Activated CD4-positive, alpha-beta T cell treated with anti-CD3 and anti-CD28 coated beads, Interleukin-2, amount 10 ng/mL, durations not matched to agents 7 days and 5 days (primary cell): Measurements from ENCODE around the gene PTPRM. TPM values are rescaled to one million over a fixed set of nuclear protein-coding genes. Genes with fewer than 3 reads are reported as not detected.

Experiments
- CTCF ChIA-PET: fragments of 350-600 bp; sonication (Branson Sonifier 250); formaldehyde crosslinking; loops from one replicate; lab custom pipeline; 2021; ENCODE audit warnings: antibody characterized with exemption; lab: Charles Lee
- POLR2A ChIA-PET: fragments of 350-600 bp; sonication (Branson Sonifier 250); formaldehyde crosslinking; loops from one replicate; lab custom pipeline; 2021; ENCODE audit warnings: antibody characterized with exemption; lab: Charles Lee
- DNase-seq: peaks from one replicate; pipeline ENCODE4 v3.0.0-alpha.2; 2020
- H3K27ac Mint-ChIP-seq: one replicate; pipeline ENCODE4 v1.8.0; 2021; ENCODE audit warnings: mild to moderate bottlenecking, moderate library complexity, mixed read lengths
- H3K27me3 Mint-ChIP-seq: one replicate; pipeline ENCODE4 v1.8.0; 2021; ENCODE audit warnings: mixed read lengths
- H3K36me3 Mint-ChIP-seq: one replicate; pipeline ENCODE4 v1.8.0; 2021; ENCODE audit warnings: low read depth, mixed read lengths
- H3K4me1 Mint-ChIP-seq: one replicate; pipeline ENCODE4 v1.8.0; 2021; ENCODE audit warnings: mixed read lengths
- H3K4me3 Mint-ChIP-seq: one replicate; pipeline ENCODE4 v1.8.0; 2021; ENCODE audit warnings: mild to moderate bottlenecking, moderate library complexity, mixed read lengths
- H3K9me3 Mint-ChIP-seq: one replicate; pipeline ENCODE4 v1.8.0; 2021; ENCODE audit warnings: mixed read lengths
- total RNA-seq, 2 experiments: library from RNA; stranded (reverse); gene quantifications; one replicate each; pipeline ENCODE4 v1.2.3, GENCODE V29; 2021

PTPRM gene
- total RNA-seq, 2 experiments from 2014 or later, result 5.1 to 10.5 TPM

- DNase-seq, result no peak
- Mint-ChIP-seq H3K4me1 (no peaks in the 10 kb centered on the region), H3K9me3 (no peaks in the 10 kb centered on the region), H3K4me3 (no peak overlapping the region), H3K36me3 (no peaks in the 10 kb centered on the region), H3K27ac (no peak overlapping the region), H3K27me3 (no peaks in the 10 kb centered on the region)
- POLR2A ChIA-PET, result no interaction called here
- CTCF ChIA-PET, result no interaction called here
These were observed 792.4 kb downstream of the PTPRM start for GRCh38 chr18:8359481-8359880.

GRCh38 chr18:8361941-8362471 lies 794.9 kb downstream of the PTPRM start:
- ChIA-PET POLR2A (no interaction called here), CTCF (interaction anchor here (1.0 kb wide), 1 partner anchor 10 kb away, joined by 3 read pairs; no protein-coding TSS in a partner anchor)
- H3K36me3 Mint-ChIP-seq, result no peaks in the 10 kb centered on the region

GRCh38 chr18:8362863-8363262 lies 795.7 kb downstream of the PTPRM start:
- H3K36me3 Mint-ChIP-seq, result no peaks in the 10 kb centered on the region
- POLR2A ChIA-PET, result no interaction called here
- H3K27ac Mint-ChIP-seq, result no peak overlapping the region
- no peaks in the 10 kb centered on the region for H3K9me3 Mint-ChIP-seq
- CTCF ChIA-PET, result no interaction called here
- H3K4me1 Mint-ChIP-seq, result peaks cover 7% of the 10 kb centered on the region
- H3K4me3 Mint-ChIP-seq, result no peak overlapping the region
- peaks cover 8% of the 10 kb centered on the region for H3K27me3 Mint-ChIP-seq
- no peak for DNase-seq

More at GRCh38 chr18:8361941-8362471, 794.9 kb downstream of the PTPRM start:
- Mint-ChIP-seq H3K4me1 (peaks cover 4% of the 10 kb centered on the region), H3K4me3 (no peak overlapping the region), H3K27ac (no peak overlapping the region), H3K9me3 (no peaks in the 10 kb centered on the region), H3K27me3 (peaks cover 5% of the 10 kb centered on the region)
- no peak for DNase-seq

GRCh38 chr18:8364385-8364784 lies 797.3 kb downstream of the PTPRM start:
- H3K27me3 Mint-ChIP-seq, result peaks cover 19% of the 10 kb centered on the region
- H3K4me1 Mint-ChIP-seq, result peaks cover 7% of the 10 kb centered on the region
- no peaks in the 10 kb centered on the region for H3K36me3 Mint-ChIP-seq
- H3K27ac Mint-ChIP-seq, result no peak overlapping the region
- ChIA-PET CTCF (no interaction called here), POLR2A (no interaction called here)
- DNase-seq, result no peak
- no peaks in the 10 kb centered on the region for H3K9me3 Mint-ChIP-seq
- no peak overlapping the region for H3K4me3 Mint-ChIP-seq

- CTCF ChIA-PET, result no interaction called here
These were observed 797.9 kb downstream of the PTPRM start for GRCh38 chr18:8365006-8365405.

GRCh38 chr18:8365528-8365927 lies 798.4 kb downstream of the PTPRM start:
- Mint-ChIP-seq H3K36me3 (no peaks in the 10 kb centered on the region), H3K27me3 (peaks cover 20% of the 10 kb centered on the region), H3K27ac (no peak overlapping the region), H3K4me1 (peaks cover 7% of the 10 kb centered on the region), H3K4me3 (no peak overlapping the region), H3K9me3 (no peaks in the 10 kb centered on the region)
- DNase-seq, result no peak
- ChIA-PET POLR2A (no interaction called here), CTCF (no interaction called here)

More at GRCh38 chr18:8365006-8365405, 797.9 kb downstream of the PTPRM start:
- H3K4me1 Mint-ChIP-seq, result peaks cover 7% of the 10 kb centered on the region
- no peak for DNase-seq
- H3K9me3 Mint-ChIP-seq, result no peaks in the 10 kb centered on the region
- POLR2A ChIA-PET, result no interaction called here
- peaks cover 20% of the 10 kb centered on the region for H3K27me3 Mint-ChIP-seq
- no peak overlapping the region for H3K4me3 Mint-ChIP-seq
- no peaks in the 10 kb centered on the region for H3K36me3 Mint-ChIP-seq
- no peak overlapping the region for H3K27ac Mint-ChIP-seq

- Mint-ChIP-seq H3K36me3 (no peaks in the 10 kb centered on the region), H3K27me3 (peaks cover 20% of the 10 kb centered on the region), H3K9me3 (no peaks in the 10 kb centered on the region), H3K4me3 (no peak overlapping the region), H3K27ac (no peak overlapping the region), H3K4me1 (peaks cover 7% of the 10 kb centered on the region)
- DNase-seq, result no peak
- POLR2A ChIA-PET, result no interaction called here
- CTCF ChIA-PET, result no interaction called here
These were observed 799.0 kb downstream of the PTPRM start for GRCh38 chr18:8366070-8366469.

- H3K4me1 Mint-ChIP-seq, result peaks cover 7% of the 10 kb centered on the region
- no peaks in the 10 kb centered on the region for H3K36me3 Mint-ChIP-seq
- H3K9me3 Mint-ChIP-seq, result no peaks in the 10 kb centered on the region
- H3K27ac Mint-ChIP-seq, result no peak overlapping the region
- H3K4me3 Mint-ChIP-seq, result no peak overlapping the region
- no peak for DNase-seq
- ChIA-PET CTCF (no interaction called here), POLR2A (no interaction called here)
- peaks cover 20% of the 10 kb centered on the region for H3K27me3 Mint-ChIP-seq
These were observed 799.5 kb downstream of the PTPRM start for GRCh38 chr18:8366656-8367055.

GRCh38 chr18:8367217-8367988 lies 800.3 kb downstream of the PTPRM start:
- H3K36me3 Mint-ChIP-seq, result no peaks in the 10 kb centered on the region
- peak; percentile 29 for DNase-seq
- POLR2A ChIA-PET, result no interaction called here
- H3K27ac Mint-ChIP-seq, result no peak overlapping the region
- CTCF ChIA-PET, result no interaction called here
- peaks cover 7% of the 10 kb centered on the region for H3K4me1 Mint-ChIP-seq
- peaks cover 20% of the 10 kb centered on the region for H3K27me3 Mint-ChIP-seq
- H3K9me3 Mint-ChIP-seq, result no peaks in the 10 kb centered on the region
- peak overlapping the region; percentile 50 for H3K4me3 Mint-ChIP-seq

- H3K27ac Mint-ChIP-seq, result no peak overlapping the region
- peaks cover 20% of the 10 kb centered on the region for H3K27me3 Mint-ChIP-seq
- no peaks in the 10 kb centered on the region for H3K9me3 Mint-ChIP-seq
- no peak for DNase-seq
- ChIA-PET POLR2A (no interaction called here), CTCF (no interaction called here)
- H3K4me1 Mint-ChIP-seq, result peaks cover 7% of the 10 kb centered on the region
- H3K36me3 Mint-ChIP-seq, result no peaks in the 10 kb centered on the region
- H3K4me3 Mint-ChIP-seq, result no peak overlapping the region
These were observed 801.5 kb downstream of the PTPRM start for GRCh38 chr18:8368512-8369217.

- no peaks in the 10 kb centered on the region for H3K9me3 Mint-ChIP-seq
- H3K4me1 Mint-ChIP-seq, result no peaks in the 10 kb centered on the region
- H3K36me3 Mint-ChIP-seq, result no peaks in the 10 kb centered on the region
- CTCF ChIA-PET, result no interaction called here
- DNase-seq, result no peak
- peaks cover 8% of the 10 kb centered on the region for H3K27me3 Mint-ChIP-seq
- no peak overlapping the region for H3K4me3 Mint-ChIP-seq
- POLR2A ChIA-PET, result no interaction called here
- H3K27ac Mint-ChIP-seq, result no peak overlapping the region
These were observed 806.4 kb downstream of the PTPRM start for GRCh38 chr18:8373486-8373885.

- POLR2A ChIA-PET, result no interaction called here
- no peaks in the 10 kb centered on the region for H3K36me3 Mint-ChIP-seq
- no peak overlapping the region for H3K27ac Mint-ChIP-seq
- H3K27me3 Mint-ChIP-seq, result no peaks in the 10 kb centered on the region
- CTCF ChIA-PET, result interaction anchor here (1.0 kb wide), 1 partner anchor 12 kb away, joined by 3 read pairs; no protein-coding TSS in a partner anchor
- no peak for DNase-seq
- H3K4me1 Mint-ChIP-seq, result no peaks in the 10 kb centered on the region
- no peaks in the 10 kb centered on the region for H3K9me3 Mint-ChIP-seq
- no peak overlapping the region for H3K4me3 Mint-ChIP-seq
These were observed 807.6 kb downstream of the PTPRM start for GRCh38 chr18:8374676-8375075.

GRCh38 chr18:8375249-8375648 lies 808.1 kb downstream of the PTPRM start:
- CTCF ChIA-PET, result interaction anchor here (1.0 kb wide), 1 partner anchor 11 kb away, joined by 3 read pairs; no protein-coding TSS in a partner anchor
- H3K4me3 Mint-ChIP-seq, result no peak overlapping the region
- no peak overlapping the region for H3K27ac Mint-ChIP-seq

More at GRCh38 chr18:8375249-8375648, 808.1 kb downstream of the PTPRM start:
- Mint-ChIP-seq H3K27me3 (no peaks in the 10 kb centered on the region), H3K4me1 (no peaks in the 10 kb centered on the region), H3K36me3 (no peaks in the 10 kb centered on the region), H3K9me3 (no peaks in the 10 kb centered on the region)
- POLR2A ChIA-PET, result no interaction called here
- no peak for DNase-seq
